Fibroblast of pulmonary artery (primary cell): ENCODE results near the gene ALOX15.

ENCODE experiments used
- DNase-seq: peaks from one replicate; pipeline ENCODE4 v3.0.0-alpha.2; 2010; ENCODE audit warnings: low read depth
- H3K4me3 ChIP-seq: replicated peaks from 2 replicates; pipeline ENCODE4 v1.5.1; 2011; ENCODE audit warnings: low read depth, mild to moderate bottlenecking, control low read depth, low read length, moderate library complexity
- TF ChIP-seq, protein P1 (sequence below): IDR thresholded peaks from 2 replicates; pipeline ENCODE4 v1.5.1; 2011; ENCODE audit warnings: mild to moderate bottlenecking, control low read depth, low read length, inconsistent platforms; ENCODE audit errors: missing control alignments

Gene ALOX15

GRCh38 chr17:4587195-4587594 is 54.3 kb downstream of the ALOX15 start:
- no peak for DNase-seq
- TF ChIP-seq, protein P1, sequence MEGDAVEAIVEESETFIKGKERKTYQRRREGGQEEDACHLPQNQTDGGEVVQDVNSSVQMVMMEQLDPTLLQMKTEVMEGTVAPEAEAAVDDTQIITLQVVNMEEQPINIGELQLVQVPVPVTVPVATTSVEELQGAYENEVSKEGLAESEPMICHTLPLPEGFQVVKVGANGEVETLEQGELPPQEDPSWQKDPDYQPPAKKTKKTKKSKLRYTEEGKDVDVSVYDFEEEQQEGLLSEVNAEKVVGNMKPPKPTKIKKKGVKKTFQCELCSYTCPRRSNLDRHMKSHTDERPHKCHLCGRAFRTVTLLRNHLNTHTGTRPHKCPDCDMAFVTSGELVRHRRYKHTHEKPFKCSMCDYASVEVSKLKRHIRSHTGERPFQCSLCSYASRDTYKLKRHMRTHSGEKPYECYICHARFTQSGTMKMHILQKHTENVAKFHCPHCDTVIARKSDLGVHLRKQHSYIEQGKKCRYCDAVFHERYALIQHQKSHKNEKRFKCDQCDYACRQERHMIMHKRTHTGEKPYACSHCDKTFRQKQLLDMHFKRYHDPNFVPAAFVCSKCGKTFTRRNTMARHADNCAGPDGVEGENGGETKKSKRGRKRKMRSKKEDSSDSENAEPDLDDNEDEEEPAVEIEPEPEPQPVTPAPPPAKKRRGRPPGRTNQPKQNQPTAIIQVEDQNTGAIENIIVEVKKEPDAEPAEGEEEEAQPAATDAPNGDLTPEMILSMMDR = no peak
- H3K4me3 ChIP-seq = no peak overlapping the region

DNA sequence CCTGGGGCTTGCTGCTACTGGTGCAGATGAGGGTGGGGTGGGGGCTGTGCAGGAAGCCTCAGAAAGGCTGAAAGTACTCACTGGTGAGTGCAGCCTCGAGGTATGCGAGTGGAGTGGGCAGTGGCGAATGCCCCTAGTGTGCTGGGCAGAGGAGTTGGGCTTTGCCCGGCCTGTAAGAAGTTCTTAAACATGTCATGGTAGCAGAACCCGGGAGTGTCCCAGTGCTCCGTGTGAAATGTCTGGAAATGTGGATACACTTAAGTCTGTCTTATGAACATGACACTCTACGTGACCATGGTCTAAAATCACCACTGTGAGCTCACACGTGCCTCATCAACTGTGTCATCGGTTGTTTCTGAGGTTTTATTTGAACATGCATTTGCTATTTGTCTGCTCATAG is 55.4 kb downstream of the ALOX15 start:
- DNase-seq = no peak
- TF ChIP-seq, protein P1 = no peak
- no peak overlapping the region for H3K4me3 ChIP-seq

DNA sequence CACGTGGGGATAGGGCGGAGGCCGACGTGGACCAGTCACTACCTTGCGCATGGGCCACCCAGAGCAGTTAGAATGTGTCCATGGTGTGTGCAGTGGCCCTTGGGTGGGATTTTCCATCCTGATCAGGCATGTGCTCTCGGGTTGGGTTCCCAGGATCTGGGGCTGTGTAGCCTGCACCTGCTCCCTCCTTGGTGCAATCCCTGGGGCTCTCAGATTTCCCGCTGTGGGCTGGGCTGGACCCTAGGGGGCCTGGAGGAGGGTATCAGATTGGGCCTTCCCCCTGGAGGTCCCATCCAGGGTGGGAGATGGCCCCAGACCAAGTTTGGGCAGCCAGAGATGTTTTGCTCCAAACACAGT is 55.9 kb downstream of the ALOX15 start:
- TF ChIP-seq, protein P1 = no peak
- DNase-seq = no peak
- H3K4me3 ChIP-seq = no peak overlapping the region

DNA sequence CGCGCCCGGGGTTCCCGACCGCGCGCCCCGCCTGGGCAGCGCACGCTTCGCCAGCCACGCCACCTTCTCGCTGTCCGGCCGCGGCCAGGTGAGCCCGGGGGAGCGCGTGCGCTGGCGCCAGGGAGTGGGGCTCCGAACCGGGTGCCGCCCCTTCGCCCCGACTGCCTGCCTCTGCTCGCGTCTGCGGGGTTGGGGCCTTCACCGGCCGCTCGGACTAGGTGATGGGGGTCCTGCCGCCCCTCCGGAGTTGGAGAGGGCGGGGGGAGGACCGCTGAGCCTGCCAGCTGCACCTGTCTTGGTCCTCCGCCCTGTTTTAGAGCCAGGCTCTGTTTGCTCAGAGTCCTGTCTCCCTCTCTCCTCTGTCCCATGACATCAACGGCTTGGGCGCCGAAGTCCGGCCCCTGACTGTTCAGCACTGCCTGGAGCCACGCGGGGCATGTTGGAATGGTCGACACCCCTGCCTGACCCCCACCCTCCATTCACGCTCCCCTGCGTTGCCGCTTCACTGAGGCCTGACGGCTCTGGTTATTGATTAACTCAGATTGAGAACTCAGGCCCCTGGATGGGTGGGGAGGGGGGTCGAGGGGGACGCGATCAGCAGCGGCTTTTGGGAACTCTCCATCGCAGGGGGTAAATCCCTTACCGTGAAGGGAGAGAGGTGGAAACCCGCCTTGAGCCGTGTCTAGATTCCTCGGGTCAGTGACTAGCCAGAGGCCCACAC is 56.4 kb downstream of the ALOX15 start:
- DNase-seq = no peak
- TF ChIP-seq, protein P1 = no peak
- no peak overlapping the region for H3K4me3 ChIP-seq

- TF ChIP-seq, protein P1 = no peak
- no peak for DNase-seq
- H3K4me3 ChIP-seq = no peak within 1 kb of the TSS
Measured at GRCh38 chr17:4584101-4584916, 57.2 kb downstream of the ALOX15 start, which contains the start of gene SMTNL2. Gene SMTNL2, plus strand, starts transcription at chr17:4584529. Its CDS starts 77 bp downstream, at chr17:4584606.

DNA sequence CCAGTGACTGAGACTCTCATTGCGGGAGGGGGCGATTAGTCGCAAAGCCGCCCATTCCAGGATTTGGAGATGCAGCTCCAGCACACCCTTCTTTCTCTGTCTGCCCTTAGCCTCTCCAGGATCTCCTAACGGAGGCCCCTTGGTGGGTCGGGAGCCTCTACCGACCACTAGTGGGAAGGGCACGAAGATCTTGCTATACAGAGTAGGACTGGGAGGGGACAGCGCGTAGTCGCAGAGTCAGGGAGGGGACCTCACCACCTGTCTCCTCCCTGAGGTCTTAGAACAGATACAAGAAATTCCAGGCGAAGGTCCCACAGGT is 57.7 kb downstream of the ALOX15 start:
- no peak for DNase-seq
- TF ChIP-seq, protein P1 = peak; percentile 41
- H3K4me3 ChIP-seq = no peak overlapping the region
